Measurements from ENCODE around the gene STRADA. TPM values are rescaled to one million over a fixed set of nuclear protein-coding genes. Genes with fewer than 3 reads are reported as not detected.

Gene STRADA
- total and polyA plus RNA-seq, 2 donors (not counting 1 experiment from before 2014, with no cell fraction given), result 22.8 TPM

- no peak for TF ChIP-seq CTCF (conservative IDR thresholded peaks at IDR 0.05 in 1 of 2, IDR thresholded peaks at IDR 0.05 in 1 of 2; ENCODE audit: low read depth in 1 of 2, low read length in 2 of 2)
- TF ChIP-seq EZH2 (IDR thresholded peaks at IDR 0.05; ENCODE audit: low read length, missing control alignments), result no peak
- Histone ChIP-seq H3K9me3 (ENCODE audit: control insufficient read depth, insufficient read depth, low read depth, low read length) (no peaks in the 10 kb centered on the region), H2AFZ (ENCODE audit: low read length) (no peak overlapping the region), H3K27me3 (ENCODE audit: control insufficient read depth, insufficient read depth, low read length) (no peaks in the 10 kb centered on the region), H3K79me2 (ENCODE audit: control insufficient read depth, insufficient read depth, low read length) (peaks cover 63% of the 10 kb centered on the region), H3K27ac (ENCODE audit: insufficient read depth, low read length) (no peak overlapping the region), H4K20me1 (ENCODE audit: control insufficient read depth, extremely low read depth, insufficient read depth, low read length) (no peaks in the 10 kb centered on the region), H3K4me3 (replicated peaks in 1 of 4; ENCODE audit: control extremely low read depth in 1 of 4, insufficient read depth in 1 of 4, low read depth in 3 of 4, low read length in 4 of 4) (no peak overlapping the region), H3K36me3 (ENCODE audit: control insufficient read depth, insufficient read depth, low read length) (peaks cover 10% of the 10 kb centered on the region), H3K9ac (ENCODE audit: insufficient read depth, low read length) (no peak overlapping the region), H3K4me2 (ENCODE audit: extremely low read depth, insufficient read depth, low read length) (no peak overlapping the region), H3K4me1 (ENCODE audit: control insufficient read depth, extremely low read depth, insufficient read depth, low read length) (no peaks in the 10 kb centered on the region)
- no peak for DNase-seq (ENCODE audit: low read depth in 2 of 2)
Measured at GRCh38 chr17:63786971-63787711, 45.5 kb upstream of the STRADA start.

GRCh38 chr17:63786117-63786516 lies 44.5 kb upstream of the STRADA start:
- peaks cover 10% of the 10 kb centered on the region for H3K36me3 ChIP-seq (ENCODE audit: control insufficient read depth, insufficient read depth, low read length)
- H3K4me1 ChIP-seq (ENCODE audit: control insufficient read depth, extremely low read depth, insufficient read depth, low read length), result no peaks in the 10 kb centered on the region
- no peaks in the 10 kb centered on the region for H3K27me3 ChIP-seq (ENCODE audit: control insufficient read depth, insufficient read depth, low read length)
- no peaks in the 10 kb centered on the region for H4K20me1 ChIP-seq (ENCODE audit: control insufficient read depth, extremely low read depth, insufficient read depth, low read length)
- H3K79me2 ChIP-seq (ENCODE audit: control insufficient read depth, insufficient read depth, low read length), result peaks cover 68% of the 10 kb centered on the region
- H3K9ac ChIP-seq (ENCODE audit: insufficient read depth, low read length), result no peak overlapping the region
- no peak for DNase-seq (ENCODE audit: low read depth in 2 of 2)
- no peak overlapping the region for H3K4me3 ChIP-seq (replicated peaks in 1 of 4; ENCODE audit: control extremely low read depth in 1 of 4, insufficient read depth in 1 of 4, low read depth in 3 of 4, low read length in 4 of 4)
- H2AFZ ChIP-seq (ENCODE audit: low read length), result no peak overlapping the region
- TF ChIP-seq CTCF (conservative IDR thresholded peaks at IDR 0.05 in 1 of 2, IDR thresholded peaks at IDR 0.05 in 1 of 2; ENCODE audit: low read depth in 1 of 2, low read length in 2 of 2) (no peak), EZH2 (IDR thresholded peaks at IDR 0.05; ENCODE audit: low read length, missing control alignments) (no peak)
- H3K27ac ChIP-seq (ENCODE audit: insufficient read depth, low read length), result no peak overlapping the region
- H3K9me3 ChIP-seq (ENCODE audit: control insufficient read depth, insufficient read depth, low read depth, low read length), result no peaks in the 10 kb centered on the region
- no peak overlapping the region for H3K4me2 ChIP-seq (ENCODE audit: extremely low read depth, insufficient read depth, low read length)

- H3K9ac ChIP-seq (ENCODE audit: insufficient read depth, low read length), result no peak overlapping the region
- H3K36me3 ChIP-seq (ENCODE audit: control insufficient read depth, insufficient read depth, low read length), result peaks cover 10% of the 10 kb centered on the region
- DNase-seq (ENCODE audit: low read depth in 2 of 2), result peak; percentile 31 to 76
- no peak overlapping the region for H2AFZ ChIP-seq (ENCODE audit: low read length)
- H3K4me3 ChIP-seq (replicated peaks in 1 of 4; ENCODE audit: control extremely low read depth in 1 of 4, insufficient read depth in 1 of 4, low read depth in 3 of 4, low read length in 4 of 4), result no peak overlapping the region
- H3K27me3 ChIP-seq (ENCODE audit: control insufficient read depth, insufficient read depth, low read length), result no peaks in the 10 kb centered on the region
- no peaks in the 10 kb centered on the region for H3K9me3 ChIP-seq (ENCODE audit: control insufficient read depth, insufficient read depth, low read depth, low read length)
- no peaks in the 10 kb centered on the region for H4K20me1 ChIP-seq (ENCODE audit: control insufficient read depth, extremely low read depth, insufficient read depth, low read length)
- no peak overlapping the region for H3K4me2 ChIP-seq (ENCODE audit: extremely low read depth, insufficient read depth, low read length)
- peaks cover 72% of the 10 kb centered on the region for H3K79me2 ChIP-seq (ENCODE audit: control insufficient read depth, insufficient read depth, low read length)
- TF ChIP-seq CTCF (conservative IDR thresholded peaks at IDR 0.05 in 1 of 2, IDR thresholded peaks at IDR 0.05 in 1 of 2; ENCODE audit: low read depth in 1 of 2, low read length in 2 of 2), result no peak
- no peak for TF ChIP-seq EZH2 (IDR thresholded peaks at IDR 0.05; ENCODE audit: low read length, missing control alignments)
- no peak overlapping the region for H3K27ac ChIP-seq (ENCODE audit: insufficient read depth, low read length)
- H3K4me1 ChIP-seq (ENCODE audit: control insufficient read depth, extremely low read depth, insufficient read depth, low read length), result no peaks in the 10 kb centered on the region
Measured at GRCh38 chr17:63785556-63785955, 44.0 kb upstream of the STRADA start.

Measured in fibroblast of lung (primary cell).